Measurements from ENCODE around the gene LTBP1. TPM values are rescaled to one million over a fixed set of nuclear protein-coding genes. Genes with fewer than 3 reads are reported as not detected.

The LTBP1 gene
- total RNA-seq, 2 experiments from 2014 or later, result 0.37 to 0.50 TPM

DNA sequence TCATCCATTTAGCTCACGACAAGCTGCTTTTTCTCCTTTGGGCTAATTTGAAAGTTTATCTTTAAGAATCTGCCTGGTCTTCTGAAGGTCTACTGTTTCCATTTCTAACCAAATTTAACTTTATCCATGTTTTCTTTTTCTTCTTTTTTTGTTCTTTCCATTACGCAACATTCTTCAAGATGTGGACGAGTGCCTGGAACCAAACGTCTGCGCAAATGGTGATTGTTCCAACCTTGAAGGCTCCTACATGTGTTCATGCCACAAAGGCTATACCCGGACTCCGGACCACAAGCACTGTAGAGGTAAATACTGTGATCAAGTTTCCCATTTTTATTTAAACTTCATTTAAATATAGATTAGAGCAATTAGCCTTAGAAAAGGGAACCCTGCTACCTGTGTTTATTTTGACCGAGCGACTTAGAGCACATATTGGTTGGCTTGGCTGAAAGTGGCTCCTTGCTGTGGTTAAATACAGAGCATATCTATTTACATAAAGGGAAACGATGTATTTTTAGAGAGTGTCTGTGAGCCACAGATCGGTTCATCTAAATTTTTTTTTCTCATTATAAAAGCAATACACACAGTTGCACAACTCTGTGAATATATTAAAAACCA is 346.3 kb downstream of the LTBP1 start:
- H3K4me1 Mint-ChIP-seq, result no peaks in the 10 kb centered on the region
- no peaks in the 10 kb centered on the region for H3K36me3 Mint-ChIP-seq
- DNase-seq (no peak), ATAC-seq (no peak)
- H3K9me3 Mint-ChIP-seq (ENCODE audit: low read depth), result no peaks in the 10 kb centered on the region
- CTCF ChIA-PET, result no interaction called here
- H3K4me3 Mint-ChIP-seq, result no peak overlapping the region
- H3K27ac Mint-ChIP-seq, result no peak overlapping the region
- peaks cover 36% of the 10 kb centered on the region for H3K27me3 Mint-ChIP-seq

DNA sequence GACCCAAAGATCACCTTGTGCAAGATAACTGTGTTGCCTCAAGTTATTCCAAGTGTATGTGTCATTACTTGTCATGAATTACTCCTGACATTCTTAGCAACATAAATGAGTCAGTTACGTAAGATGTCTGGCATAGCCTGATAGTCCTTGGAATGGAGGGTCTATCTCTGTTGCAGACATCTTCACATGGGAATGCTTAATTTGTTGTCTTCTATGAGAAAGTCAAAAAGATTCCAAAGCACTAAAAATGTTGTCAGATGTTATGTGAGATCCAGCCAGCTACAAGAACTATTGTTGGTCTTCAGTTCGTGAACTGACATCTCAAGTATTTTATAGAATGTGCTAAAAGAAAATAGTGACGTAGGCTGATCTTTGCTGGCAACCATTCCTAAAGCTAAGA is 351.5 kb downstream of the LTBP1 start:
- Mint-ChIP-seq H3K4me1 (no peaks in the 10 kb centered on the region), H3K4me3 (no peak overlapping the region), H3K27ac (no peak overlapping the region), H3K9me3 (ENCODE audit: low read depth) (no peaks in the 10 kb centered on the region), H3K27me3 (peaks cover 21% of the 10 kb centered on the region), H3K36me3 (no peaks in the 10 kb centered on the region)
- no peak for DNase-seq
- ATAC-seq, result no peak
- CTCF ChIA-PET, result no interaction called here

DNA sequence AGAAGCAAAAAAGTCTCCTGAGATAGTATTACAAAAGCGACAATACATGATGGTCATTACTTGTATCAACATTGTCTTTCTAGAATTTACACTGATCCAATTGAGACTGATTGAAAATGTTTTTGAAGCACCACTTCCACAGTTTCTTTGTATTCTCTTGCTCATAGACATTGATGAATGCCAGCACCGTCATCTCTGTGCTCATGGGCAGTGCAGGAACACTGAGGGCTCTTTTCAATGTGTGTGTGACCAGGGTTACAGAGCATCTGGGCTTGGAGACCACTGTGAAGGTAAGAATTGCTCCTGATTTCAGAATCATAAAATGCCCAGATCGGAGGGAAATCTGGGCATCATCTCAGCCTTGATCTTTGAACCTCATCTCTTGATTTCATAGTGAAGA is 354.6 kb downstream of the LTBP1 start:
- H3K9me3 Mint-ChIP-seq (ENCODE audit: low read depth), result no peaks in the 10 kb centered on the region

DNA sequence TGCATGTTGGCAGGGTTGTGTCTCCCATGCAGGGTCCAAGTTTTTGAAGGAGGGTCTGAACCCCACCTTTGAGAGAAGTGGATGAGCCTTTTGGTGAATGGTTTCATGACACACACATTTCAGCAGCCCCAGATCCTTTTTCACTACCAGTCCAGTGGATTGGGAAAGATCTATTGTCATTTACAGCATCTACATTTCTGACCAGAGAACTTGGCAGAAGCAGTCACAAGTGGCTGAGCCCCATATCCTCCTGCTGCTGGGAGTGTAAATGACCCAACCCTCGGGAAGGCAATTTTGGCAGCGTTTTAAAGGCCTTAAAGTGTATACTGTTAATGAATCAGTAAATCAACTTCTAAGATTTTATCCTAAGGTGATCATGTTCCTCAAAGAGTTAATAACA is 355.6 kb downstream of the LTBP1 start:
- CTCF ChIA-PET, result no interaction called here
- ATAC-seq (no peak), DNase-seq (no peak)
- H3K27ac Mint-ChIP-seq, result no peak overlapping the region
- no peak overlapping the region for H3K4me3 Mint-ChIP-seq
- H3K27me3 Mint-ChIP-seq, result peaks cover 20% of the 10 kb centered on the region
- H3K4me1 Mint-ChIP-seq, result no peaks in the 10 kb centered on the region
- no peaks in the 10 kb centered on the region for H3K9me3 Mint-ChIP-seq (ENCODE audit: low read depth)
- no peaks in the 10 kb centered on the region for H3K36me3 Mint-ChIP-seq

More for the DNA sequence above, 354.6 kb downstream of the LTBP1 start:
- no peak for ATAC-seq
- Mint-ChIP-seq H3K36me3 (no peaks in the 10 kb centered on the region), H3K4me1 (no peaks in the 10 kb centered on the region), H3K27me3 (peaks cover 21% of the 10 kb centered on the region), H3K4me3 (no peak overlapping the region), H3K27ac (no peak overlapping the region)
- CTCF ChIA-PET, result no interaction called here
- no peak for DNase-seq

DNA sequence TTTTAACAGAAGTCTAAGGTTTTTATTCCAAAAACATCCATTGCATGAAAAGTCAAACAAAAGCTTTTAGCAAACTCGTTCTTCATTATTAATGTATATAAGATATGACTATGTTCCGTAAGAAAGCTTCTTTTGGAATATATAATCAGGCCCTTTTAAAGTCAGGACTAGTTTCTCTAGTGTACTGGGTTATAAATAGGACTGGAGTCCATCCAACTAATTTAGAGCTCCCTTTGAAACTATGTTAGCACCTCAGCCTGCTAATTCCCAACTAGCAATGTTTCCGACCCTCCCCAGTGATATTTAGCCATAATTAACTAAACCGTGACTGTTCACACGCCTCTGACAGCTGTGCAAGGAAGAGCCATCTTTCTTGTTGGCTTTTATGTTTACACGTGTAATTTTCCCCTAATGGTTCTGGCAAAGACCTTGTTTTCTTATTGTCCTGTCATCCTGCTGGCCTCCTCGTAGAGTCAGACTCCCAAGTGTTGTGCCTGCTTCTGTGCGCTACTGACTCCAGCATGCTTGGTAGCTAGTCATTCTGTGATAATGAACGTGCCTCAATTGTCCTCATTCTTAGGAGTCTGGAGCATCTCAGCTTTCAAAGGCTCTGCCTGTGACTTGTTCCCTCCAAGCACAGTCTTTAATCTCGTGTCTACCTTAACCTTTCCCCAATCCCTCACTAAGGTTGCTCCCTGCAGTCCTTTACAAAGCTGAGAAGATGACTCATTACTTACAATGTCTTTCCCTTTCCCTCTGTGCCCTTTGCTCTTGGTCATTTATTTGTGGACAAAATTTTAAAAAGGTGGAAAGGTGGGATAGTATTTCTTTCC is 357.5 kb downstream of the LTBP1 start:
- no peak overlapping the region for H3K27ac Mint-ChIP-seq
- no peaks in the 10 kb centered on the region for H3K4me1 Mint-ChIP-seq
- CTCF ChIA-PET, result interaction anchor here (1.5 kb wide), 1 partner anchor 23 kb away, joined by 4 read pairs; no protein-coding TSS in a partner anchor
- no peaks in the 10 kb centered on the region for H3K36me3 Mint-ChIP-seq
- peaks cover 20% of the 10 kb centered on the region for H3K27me3 Mint-ChIP-seq
- H3K4me3 Mint-ChIP-seq, result no peak overlapping the region
- DNase-seq (no peak), ATAC-seq (no peak)
- H3K9me3 Mint-ChIP-seq (ENCODE audit: low read depth), result no peaks in the 10 kb centered on the region

DNA sequence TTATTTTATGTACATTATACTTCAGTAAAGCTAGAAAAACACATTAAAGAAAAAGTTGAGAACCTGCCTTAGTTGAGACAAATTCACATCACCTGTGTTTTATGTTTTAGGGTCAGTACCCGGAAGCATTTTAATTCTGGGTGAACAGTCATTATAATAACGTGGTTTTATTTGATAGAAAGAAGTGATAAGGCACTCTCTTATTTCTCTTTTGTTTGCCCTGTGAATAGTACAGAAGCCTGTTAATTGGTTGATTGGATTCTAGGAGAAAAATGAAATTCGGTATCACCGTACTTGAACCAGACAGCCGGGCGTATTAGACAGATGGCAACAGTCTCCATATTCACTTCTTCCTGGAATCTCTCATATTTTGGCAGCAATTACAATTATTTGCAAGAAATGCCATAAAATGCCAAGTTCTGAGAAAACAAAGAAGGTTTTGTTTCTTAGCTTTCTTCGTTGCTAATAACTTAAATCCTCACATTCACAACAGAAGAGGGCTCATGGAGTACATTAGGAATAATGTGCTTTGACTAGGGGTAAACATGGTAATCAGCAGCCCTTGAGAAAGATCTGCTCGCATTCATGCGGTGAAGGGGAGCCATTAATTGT is 361.0 kb downstream of the LTBP1 start:
- DNase-seq (no peak), ATAC-seq (no peak)
- no peaks in the 10 kb centered on the region for H3K4me1 Mint-ChIP-seq
- no peak overlapping the region for H3K27ac Mint-ChIP-seq
- peaks cover 14% of the 10 kb centered on the region for H3K27me3 Mint-ChIP-seq
- H3K9me3 Mint-ChIP-seq (ENCODE audit: low read depth), result no peaks in the 10 kb centered on the region
- H3K4me3 Mint-ChIP-seq, result no peak overlapping the region
- CTCF ChIA-PET, result no interaction called here
- no peaks in the 10 kb centered on the region for H3K36me3 Mint-ChIP-seq

DNA sequence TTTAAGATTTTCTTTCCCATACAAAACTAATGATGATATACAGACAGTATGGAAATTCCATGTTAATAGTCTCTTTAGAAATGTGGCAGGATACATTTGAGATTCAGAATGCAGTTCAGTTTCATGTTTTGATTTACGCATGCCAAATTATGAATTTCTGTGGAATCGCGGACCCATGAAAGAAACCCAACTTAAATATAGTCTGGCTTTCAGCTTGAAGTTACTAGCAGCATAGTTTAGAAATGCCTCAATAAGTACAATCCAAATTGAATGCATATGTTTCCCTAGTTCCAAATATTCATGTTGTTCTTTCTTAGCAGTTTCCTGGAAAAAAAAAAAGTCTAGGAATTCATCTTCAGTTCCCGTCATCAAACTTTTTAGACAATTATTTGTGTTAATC is 365.6 kb downstream of the LTBP1 start:
- no peak for ATAC-seq
- CTCF ChIA-PET, result no interaction called here
- Mint-ChIP-seq H3K9me3 (ENCODE audit: low read depth) (no peaks in the 10 kb centered on the region), H3K27me3 (peaks cover 24% of the 10 kb centered on the region), H3K36me3 (no peaks in the 10 kb centered on the region), H3K4me1 (no peaks in the 10 kb centered on the region), H3K4me3 (no peak overlapping the region), H3K27ac (no peak overlapping the region)
- no peak for DNase-seq

DNA sequence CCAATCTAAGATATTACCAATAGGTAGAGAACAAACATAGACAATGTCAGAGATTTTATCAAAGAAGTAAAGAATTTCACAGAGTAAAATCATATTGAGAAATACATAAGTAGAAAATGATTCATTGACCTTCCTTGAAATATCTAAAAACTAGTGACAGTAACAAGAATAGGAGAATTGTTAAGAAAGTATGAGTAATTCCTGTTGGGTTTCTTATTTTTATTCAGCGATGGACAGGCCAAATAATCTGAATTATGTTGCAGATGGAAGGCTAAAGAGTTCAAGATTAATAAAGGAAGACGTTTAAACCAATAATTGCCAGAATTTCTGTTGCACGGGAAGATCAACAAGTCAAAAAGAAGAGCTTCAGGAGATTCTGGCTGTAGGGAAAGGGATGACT is 366.3 kb downstream of the LTBP1 start:
- ATAC-seq (no peak), DNase-seq (no peak)
- Mint-ChIP-seq H3K27me3 (peaks cover 25% of the 10 kb centered on the region), H3K9me3 (ENCODE audit: low read depth) (no peaks in the 10 kb centered on the region), H3K4me3 (no peak overlapping the region), H3K4me1 (no peaks in the 10 kb centered on the region), H3K36me3 (no peaks in the 10 kb centered on the region), H3K27ac (no peak overlapping the region)
- CTCF ChIA-PET, result interaction anchor here (1.2 kb wide), 1 partner anchor 59 kb away, joined by 3 read pairs; no protein-coding TSS in a partner anchor

DNA sequence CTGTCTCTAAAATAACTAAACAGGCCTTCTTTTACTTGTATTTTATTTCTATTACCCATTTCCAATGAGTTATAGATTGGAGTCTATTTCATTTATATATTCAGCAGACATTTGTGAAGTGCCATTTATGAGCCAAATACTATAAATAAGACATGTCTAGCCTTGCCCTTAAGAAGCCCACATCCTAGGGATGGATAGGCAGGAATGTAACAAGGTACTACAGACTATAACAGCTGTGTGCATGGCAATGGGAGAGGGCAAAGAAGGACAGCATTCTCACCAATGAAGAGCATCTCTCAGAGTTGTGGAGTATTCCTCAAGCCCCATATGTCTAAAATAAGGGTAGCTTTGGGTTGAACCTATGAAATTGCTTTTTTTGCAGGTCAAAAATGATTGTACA is 367.8 kb downstream of the LTBP1 start:
- no peaks in the 10 kb centered on the region for H3K36me3 Mint-ChIP-seq
- ATAC-seq, result no peak
- H3K27ac Mint-ChIP-seq, result no peak overlapping the region
- DNase-seq, result no peak
- peaks cover 25% of the 10 kb centered on the region for H3K27me3 Mint-ChIP-seq
- H3K9me3 Mint-ChIP-seq (ENCODE audit: low read depth), result no peaks in the 10 kb centered on the region
- H3K4me1 Mint-ChIP-seq, result no peaks in the 10 kb centered on the region
- H3K4me3 Mint-ChIP-seq, result no peak overlapping the region
- CTCF ChIA-PET, result interaction anchor here (1.2 kb wide), 1 partner anchor 58 kb away, joined by 3 read pairs; no protein-coding TSS in a partner anchor

DNA sequence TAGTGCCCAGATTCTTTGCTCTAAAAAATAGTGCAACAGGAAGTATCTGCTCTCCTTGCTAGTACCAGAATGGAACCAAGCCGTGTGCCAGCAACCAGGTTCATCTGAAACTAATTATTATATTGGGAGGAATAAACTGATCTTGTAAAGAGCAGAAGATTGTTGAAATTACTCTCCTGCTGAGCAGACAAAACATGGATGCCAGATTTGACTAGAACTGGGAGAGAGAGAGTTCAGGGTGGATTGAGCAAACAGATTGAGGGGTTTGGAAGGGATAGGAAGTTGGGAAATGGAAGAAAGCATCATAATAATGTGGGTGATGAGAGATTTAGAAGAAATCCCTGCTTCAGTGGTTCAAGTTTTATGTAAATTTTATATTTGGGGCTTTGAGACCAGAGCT is 369.6 kb downstream of the LTBP1 start:
- no peaks in the 10 kb centered on the region for H3K36me3 Mint-ChIP-seq
- CTCF ChIA-PET, result no interaction called here
- H3K27me3 Mint-ChIP-seq, result peaks cover 19% of the 10 kb centered on the region
- no peak overlapping the region for H3K4me3 Mint-ChIP-seq
- H3K9me3 Mint-ChIP-seq (ENCODE audit: low read depth), result no peaks in the 10 kb centered on the region
- ATAC-seq (no peak), DNase-seq (no peak)
- H3K27ac Mint-ChIP-seq, result no peak overlapping the region
- peaks cover 14% of the 10 kb centered on the region for H3K4me1 Mint-ChIP-seq

DNA sequence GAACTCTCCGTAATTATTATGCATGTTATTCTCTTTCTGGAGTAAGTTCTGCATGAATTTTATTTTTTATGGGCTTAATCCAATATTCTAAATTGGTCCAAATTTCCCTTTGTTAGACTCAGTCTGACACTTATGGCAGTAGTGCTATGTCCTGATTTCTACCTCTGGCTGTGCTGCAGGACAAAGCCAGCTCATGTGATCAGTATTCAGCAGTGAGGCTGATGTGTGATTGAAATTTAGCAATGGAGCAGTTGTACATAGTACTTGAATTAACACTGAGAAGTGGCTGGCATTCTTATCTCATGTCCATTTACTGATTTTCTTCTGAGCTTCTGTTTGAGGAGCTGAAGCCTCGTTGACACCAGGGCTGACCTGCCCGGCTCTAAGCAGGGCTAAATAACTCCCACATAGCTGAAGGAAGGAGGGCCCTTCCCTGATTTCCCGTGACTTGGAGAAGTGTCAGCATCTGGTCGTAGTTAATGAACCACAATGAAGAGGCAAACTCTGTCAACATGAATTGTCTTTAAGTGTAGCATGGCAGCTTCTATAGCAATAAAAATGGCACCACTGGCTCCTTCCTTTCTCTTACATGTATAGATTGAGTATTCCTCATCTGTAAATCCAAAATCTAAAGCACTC is 370.7 kb downstream of the LTBP1 start:
- no peak for DNase-seq
- Mint-ChIP-seq H3K27ac (no peak overlapping the region), H3K36me3 (no peaks in the 10 kb centered on the region), H3K9me3 (ENCODE audit: low read depth) (no peaks in the 10 kb centered on the region), H3K27me3 (peaks cover 16% of the 10 kb centered on the region), H3K4me3 (no peak overlapping the region), H3K4me1 (peaks cover 25% of the 10 kb centered on the region)
- ATAC-seq, result no peak
- CTCF ChIA-PET, result no interaction called here

DNA sequence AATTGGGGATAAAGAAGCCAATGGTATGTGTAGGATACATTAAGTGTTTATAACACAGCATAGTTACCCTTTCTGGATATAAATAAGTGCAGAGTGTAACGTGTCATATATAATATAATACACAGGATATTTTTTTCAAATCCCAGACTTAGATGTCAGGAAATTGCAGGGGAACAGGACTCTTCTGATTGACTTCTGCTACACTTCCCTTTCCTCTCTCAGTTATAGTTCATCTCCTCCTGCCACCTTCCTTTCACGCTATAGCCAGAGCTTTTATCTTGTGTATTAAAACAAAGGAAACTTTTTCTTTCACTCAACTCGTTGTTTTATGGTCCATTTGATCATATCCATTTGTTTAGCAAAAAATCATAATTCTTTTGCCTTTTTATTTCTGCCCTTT is 371.7 kb downstream of the LTBP1 start:
- peaks cover 2% of the 10 kb centered on the region for H3K36me3 Mint-ChIP-seq
- peaks cover 16% of the 10 kb centered on the region for H3K27me3 Mint-ChIP-seq
- CTCF ChIA-PET, result interaction anchor here (1.2 kb wide), 1 partner anchor 281 kb away, joined by 3 read pairs; the partner anchor contains the start of gene FAM98A
- no peaks in the 10 kb centered on the region for H3K9me3 Mint-ChIP-seq (ENCODE audit: low read depth)
- H3K27ac Mint-ChIP-seq, result no peak overlapping the region
- ATAC-seq (no peak), DNase-seq (no peak)
- H3K4me1 Mint-ChIP-seq, result peaks cover 35% of the 10 kb centered on the region
- no peak overlapping the region for H3K4me3 Mint-ChIP-seq

DNA sequence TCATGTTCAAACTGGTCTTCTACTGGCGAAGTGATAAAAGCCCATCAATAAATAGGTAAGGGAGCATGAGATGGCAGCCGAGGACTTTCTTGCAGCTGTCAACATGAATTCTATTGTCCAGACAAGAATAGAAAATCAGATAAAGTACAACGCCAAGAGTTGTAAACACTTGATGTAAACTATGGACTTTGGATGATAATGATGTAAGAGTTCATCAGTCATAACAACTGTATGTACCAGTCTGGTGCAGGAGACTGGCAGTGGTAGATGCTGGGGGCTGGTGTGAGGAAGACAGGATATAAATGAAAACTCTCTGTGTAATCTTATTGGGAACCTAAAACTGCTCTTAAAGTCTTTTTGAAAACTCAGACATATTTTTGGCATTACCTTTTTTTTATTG is 373.8 kb downstream of the LTBP1 start:
- Mint-ChIP-seq H3K36me3 (peaks cover 3% of the 10 kb centered on the region), H3K27me3 (peaks cover 10% of the 10 kb centered on the region), H3K4me1 (peaks cover 41% of the 10 kb centered on the region), H3K4me3 (no peak overlapping the region), H3K27ac (peak overlapping the region; percentile 40), H3K9me3 (ENCODE audit: low read depth) (no peaks in the 10 kb centered on the region)
- ATAC-seq (no peak), DNase-seq (no peak)
- CTCF ChIA-PET, result interaction anchor here (0.7 kb wide), 1 partner anchor 11 kb away, joined by 3 read pairs; no protein-coding TSS in a partner anchor
